Thyroid gland (tissue), 4 donors: ENCODE measurements around the gene FAM3B.

Experiments used
- POLR2A ChIP-seq, 2 donors: fragments of 450-650 bp; IDR thresholded peaks; one replicate each; pipeline ENCODE4 v1.6.1; 2017; ENCODE audit warnings: antibody characterized with exemption in 2 of 2, mild to moderate bottlenecking in 2 of 2, moderate library complexity in 1 of 2
- TF ChIP-seq, protein P1 (sequence below), 6 experiments: fragments of 200-600 bp in 3 of 6; fragments of 450-650 bp in 3 of 6; sonication (generic) in 3 of 6; IDR thresholded peaks; one replicate each; pipeline ENCODE4 v1.5.1; 2016 to 2019; ENCODE audit warnings: antibody characterized with exemption in 6 of 6, mild to moderate bottlenecking in 2 of 6, inconsistent platforms in 1 of 6, moderate library complexity in 1 of 6

DNA sequence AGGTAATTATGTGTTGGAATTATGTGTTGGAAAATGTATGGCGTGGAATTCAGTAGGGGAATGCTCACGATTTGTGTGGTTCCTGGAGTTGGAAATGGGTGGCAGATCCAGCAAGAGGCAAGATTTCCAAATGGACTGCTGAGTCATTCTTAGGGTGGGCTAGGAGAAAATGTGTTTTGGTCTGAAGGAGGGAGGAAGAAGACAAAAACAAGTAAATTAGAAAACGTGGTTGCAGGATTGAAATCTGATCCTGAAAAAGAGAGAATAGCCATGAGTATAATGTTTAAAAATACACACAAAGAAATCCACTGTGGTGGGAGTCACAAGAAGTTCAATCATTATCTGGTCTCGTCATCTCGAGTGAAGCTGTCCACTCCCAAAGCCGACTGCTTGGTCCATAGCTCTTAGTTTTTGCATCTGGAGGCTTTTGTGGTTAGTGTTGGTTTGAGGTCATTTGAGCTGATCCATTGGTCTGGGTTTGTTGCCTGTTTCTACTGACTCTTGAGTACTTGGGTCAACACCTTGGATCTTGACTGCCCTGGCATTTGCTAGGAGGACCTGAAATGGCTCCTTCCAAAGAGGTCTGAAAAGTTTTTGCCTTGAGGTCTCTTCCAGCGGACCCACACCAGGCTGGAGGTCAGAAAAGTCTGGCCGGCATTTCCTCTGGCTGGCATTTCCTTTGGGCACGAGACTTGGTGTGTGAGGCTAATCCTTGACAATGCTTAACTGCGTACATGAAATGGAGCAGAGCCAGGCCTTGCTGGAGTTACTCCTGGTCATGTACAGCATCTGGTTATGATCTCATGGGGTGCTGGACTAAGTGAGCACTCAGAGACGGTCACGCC, 54.5 kb downstream of the FAM3B start:
- TF ChIP-seq, protein P1, sequence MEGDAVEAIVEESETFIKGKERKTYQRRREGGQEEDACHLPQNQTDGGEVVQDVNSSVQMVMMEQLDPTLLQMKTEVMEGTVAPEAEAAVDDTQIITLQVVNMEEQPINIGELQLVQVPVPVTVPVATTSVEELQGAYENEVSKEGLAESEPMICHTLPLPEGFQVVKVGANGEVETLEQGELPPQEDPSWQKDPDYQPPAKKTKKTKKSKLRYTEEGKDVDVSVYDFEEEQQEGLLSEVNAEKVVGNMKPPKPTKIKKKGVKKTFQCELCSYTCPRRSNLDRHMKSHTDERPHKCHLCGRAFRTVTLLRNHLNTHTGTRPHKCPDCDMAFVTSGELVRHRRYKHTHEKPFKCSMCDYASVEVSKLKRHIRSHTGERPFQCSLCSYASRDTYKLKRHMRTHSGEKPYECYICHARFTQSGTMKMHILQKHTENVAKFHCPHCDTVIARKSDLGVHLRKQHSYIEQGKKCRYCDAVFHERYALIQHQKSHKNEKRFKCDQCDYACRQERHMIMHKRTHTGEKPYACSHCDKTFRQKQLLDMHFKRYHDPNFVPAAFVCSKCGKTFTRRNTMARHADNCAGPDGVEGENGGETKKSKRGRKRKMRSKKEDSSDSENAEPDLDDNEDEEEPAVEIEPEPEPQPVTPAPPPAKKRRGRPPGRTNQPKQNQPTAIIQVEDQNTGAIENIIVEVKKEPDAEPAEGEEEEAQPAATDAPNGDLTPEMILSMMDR (IDR thresholded peaks at IDR 0.05): no peak
- no peak for TF ChIP-seq POLR2A (IDR thresholded peaks at IDR 0.05)
